C4-2B (cell line): ENCODE measurements around the gene MB.
"Not testable (repeated sequence)": the region's sequence is repeated elsewhere in the genome, so short reads cannot be mapped to it uniquely, and the experiment has no call there.

Experiments
- CTCF ChIP-seq: fragments of 450-650 bp; conservative IDR thresholded peaks from 2 replicates; pipeline ENCODE4 v1.5.1; 2017; ENCODE audit warnings: mild to moderate bottlenecking
- ZFX ChIP-seq: fragments of 450-650 bp; IDR thresholded peaks from 2 replicates; pipeline ENCODE4 v1.6.1; 2017

DNA sequence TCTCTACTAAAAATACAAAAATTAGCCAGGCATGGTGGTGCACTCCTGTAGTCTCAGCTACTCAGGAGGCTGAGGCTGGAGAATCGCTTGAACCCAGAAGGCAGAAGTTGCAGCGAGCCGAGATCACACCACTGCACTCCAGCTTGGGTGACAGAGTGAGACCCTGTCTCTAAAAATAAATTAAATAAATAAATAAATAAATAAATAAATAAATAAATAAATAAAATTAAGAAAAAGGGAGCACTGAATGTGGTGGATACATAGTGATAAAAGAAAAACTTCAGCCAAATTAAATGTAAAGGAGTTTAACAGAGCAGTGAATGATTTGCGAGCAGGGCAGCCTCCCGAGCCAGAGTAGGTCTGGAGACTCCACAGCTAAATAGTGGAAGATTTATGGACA is 6.8 kb upstream of the MB start:
- TF ChIP-seq CTCF, ZFX: not testable (repeated sequence)
